ENCODE results near the gene PTPRH.

The PTPRH gene

GRCh38 chr19:55132453-55133129, 76.7 kb downstream of the PTPRH start:
- FAIRE-seq (no peak), DNase-seq (ENCODE audit: insufficient read length, low spot score) (no peak)
- TF ChIP-seq CTCF (IDR thresholded peaks at IDR 0.05; ENCODE audit: insufficient read depth, missing control alignments): peak; percentile 22

- no peak for DNase-seq (ENCODE audit: insufficient read length, low spot score)
- FAIRE-seq: no peak
- TF ChIP-seq CTCF (IDR thresholded peaks at IDR 0.05; ENCODE audit: insufficient read depth, missing control alignments): no peak
Measured at GRCh38 chr19:55131421-55131820, 77.9 kb downstream of the PTPRH start.

Measured in D721Med (cell line).